Activated T-helper 1 cell treated with anti-CD3 and anti-CD28 coated beads, Interleukin-12 subunit alpha, Interleukin-12 subunit beta, Interleukin-2, Interleukin-4 antibody, amounts not matched to agents 30 ng/mL and 10 ng/mL and 1 ng/mL, durations not matched to agents 14 hours and 24 hours and 36 hours (primary cell): ENCODE measurements around the gene UXS1. TPM values are rescaled to one million over a fixed set of nuclear protein-coding genes. Genes with fewer than 3 reads are reported as not detected.

Experiments used
- DNase-seq: peaks from one replicate; pipeline ENCODE4 v3.0.0; 2021; ENCODE audit warnings: low spot score
- H3K27ac Mint-ChIP-seq: one replicate; pipeline ENCODE4 v1.8.0; 2021; ENCODE audit warnings: mild to moderate bottlenecking, mixed read lengths
- H3K27me3 Mint-ChIP-seq: one replicate; pipeline ENCODE4 v1.8.0; 2022; ENCODE audit warnings: mild to moderate bottlenecking, moderate library complexity, mixed read lengths; ENCODE audit not compliant: insufficient read depth
- H3K36me3 Mint-ChIP-seq: one replicate; pipeline ENCODE4 v1.8.0; 2021; ENCODE audit warnings: low read depth, mixed read lengths
- H3K4me1 Mint-ChIP-seq: one replicate; pipeline ENCODE4 v1.8.0; 2021; ENCODE audit warnings: low read depth, mixed read lengths
- H3K4me3 Mint-ChIP-seq: one replicate; pipeline ENCODE4 v1.8.0; 2021; ENCODE audit warnings: mild to moderate bottlenecking, moderate library complexity, mixed read lengths
- H3K9me3 Mint-ChIP-seq: one replicate; pipeline ENCODE4 v1.8.0; 2021; ENCODE audit warnings: mixed read lengths
- intact Hi-C: fragments of 100-400 bp; cut with micrococcal nuclease; formaldehyde crosslinking; loops from one replicate; pipeline ENCODE4 v1.15.1; 2024
- total RNA-seq: library from RNA; stranded (reverse); gene quantifications from 2 replicates; pipeline ENCODE4 v1.2.3, GENCODE V29; 2022

Gene UXS1
- total RNA-seq, 1 donor from 2014 or later, result 36.7 TPM

- Mint-ChIP-seq H3K9me3 (no peaks in the 10 kb centered on the region), H3K4me1 (peaks cover 43% of the 10 kb centered on the region), H3K27me3 (no peaks in the 10 kb centered on the region), H3K36me3 (peaks cover 21% of the 10 kb centered on the region), H3K4me3 (no peak overlapping the region), H3K27ac (no peak overlapping the region)
- intact Hi-C loops, result no loop called here
- DNase-seq, result no peak
Measured at GRCh38 chr2:106184857-106185256, 9.2 kb downstream of the UXS1 start.

- no peaks in the 10 kb centered on the region for H3K9me3 Mint-ChIP-seq
- intact Hi-C loops, result no loop called here
Measured at GRCh38 chr2:106184394-106184793, 9.7 kb downstream of the UXS1 start.

GRCh38 chr2:106183101-106183696 is 10.9 kb downstream of the UXS1 start:
- no peak overlapping the region for H3K27ac Mint-ChIP-seq

More at GRCh38 chr2:106184394-106184793, 9.7 kb downstream of the UXS1 start:
- Mint-ChIP-seq H3K36me3 (peaks cover 18% of the 10 kb centered on the region), H3K4me1 (peaks cover 39% of the 10 kb centered on the region), H3K4me3 (no peak overlapping the region), H3K27ac (no peak overlapping the region), H3K27me3 (no peaks in the 10 kb centered on the region)
- no peak for DNase-seq

GRCh38 chr2:106181064-106181463 is 13.0 kb downstream of the UXS1 start:
- Mint-ChIP-seq H3K4me3 (no peak overlapping the region), H3K9me3 (no peaks in the 10 kb centered on the region), H3K4me1 (peaks cover 28% of the 10 kb centered on the region), H3K27ac (no peak overlapping the region), H3K27me3 (no peaks in the 10 kb centered on the region), H3K36me3 (peaks cover 18% of the 10 kb centered on the region)
- intact Hi-C loops, result no loop called here
- no peak for DNase-seq

More at GRCh38 chr2:106183101-106183696, 10.9 kb downstream of the UXS1 start:
- no peaks in the 10 kb centered on the region for H3K27me3 Mint-ChIP-seq
- peaks cover 18% of the 10 kb centered on the region for H3K36me3 Mint-ChIP-seq
- no peak for DNase-seq
- H3K4me3 Mint-ChIP-seq, result no peak overlapping the region
- intact Hi-C loops, result no loop called here
- no peaks in the 10 kb centered on the region for H3K9me3 Mint-ChIP-seq
- peaks cover 27% of the 10 kb centered on the region for H3K4me1 Mint-ChIP-seq

GRCh38 chr2:106180602-106181001 is 13.5 kb downstream of the UXS1 start:
- H3K27me3 Mint-ChIP-seq, result no peaks in the 10 kb centered on the region
- peaks cover 16% of the 10 kb centered on the region for H3K36me3 Mint-ChIP-seq
- no peak overlapping the region for H3K27ac Mint-ChIP-seq
- peaks cover 25% of the 10 kb centered on the region for H3K4me1 Mint-ChIP-seq
- DNase-seq, result no peak
- H3K9me3 Mint-ChIP-seq, result no peaks in the 10 kb centered on the region
- intact Hi-C loops, result no loop called here
- H3K4me3 Mint-ChIP-seq, result no peak overlapping the region

GRCh38 chr2:106178716-106179115 is 15.4 kb downstream of the UXS1 start:
- DNase-seq, result no peak
- peaks cover 11% of the 10 kb centered on the region for H3K4me1 Mint-ChIP-seq
- no peaks in the 10 kb centered on the region for H3K9me3 Mint-ChIP-seq
- H3K36me3 Mint-ChIP-seq, result peaks cover 11% of the 10 kb centered on the region
- H3K27ac Mint-ChIP-seq, result no peak overlapping the region
- no peaks in the 10 kb centered on the region for H3K27me3 Mint-ChIP-seq
- H3K4me3 Mint-ChIP-seq, result no peak overlapping the region
- intact Hi-C loops, result no loop called here

- no peak for DNase-seq
- Mint-ChIP-seq H3K9me3 (no peaks in the 10 kb centered on the region), H3K4me3 (no peak overlapping the region), H3K4me1 (peaks cover 5% of the 10 kb centered on the region), H3K27me3 (no peaks in the 10 kb centered on the region), H3K27ac (no peak overlapping the region), H3K36me3 (peaks cover 11% of the 10 kb centered on the region)
- intact Hi-C loops, result no loop called here
Measured at GRCh38 chr2:106177581-106177980, 16.5 kb downstream of the UXS1 start.

GRCh38 chr2:106176446-106177099 is 17.5 kb downstream of the UXS1 start:
- no peak for DNase-seq
- intact Hi-C loops, result no loop called here
- Mint-ChIP-seq H3K27ac (no peak overlapping the region), H3K4me3 (no peak overlapping the region), H3K4me1 (peaks cover 5% of the 10 kb centered on the region), H3K36me3 (peaks cover 10% of the 10 kb centered on the region), H3K27me3 (no peaks in the 10 kb centered on the region), H3K9me3 (no peaks in the 10 kb centered on the region)

GRCh38 chr2:106175086-106175850 is 18.8 kb downstream of the UXS1 start:
- Mint-ChIP-seq H3K27me3 (no peaks in the 10 kb centered on the region), H3K4me3 (no peak overlapping the region), H3K36me3 (peaks cover 10% of the 10 kb centered on the region), H3K4me1 (peaks cover 5% of the 10 kb centered on the region), H3K27ac (no peak overlapping the region), H3K9me3 (no peaks in the 10 kb centered on the region)
- intact Hi-C loops, result no loop called here
- no peak for DNase-seq

- Mint-ChIP-seq H3K36me3 (peaks cover 7% of the 10 kb centered on the region), H3K27me3 (no peaks in the 10 kb centered on the region), H3K27ac (no peak overlapping the region), H3K9me3 (no peaks in the 10 kb centered on the region), H3K4me1 (peaks cover 6% of the 10 kb centered on the region), H3K4me3 (no peak overlapping the region)
- intact Hi-C loops, result no loop called here
- no peak for DNase-seq
Measured at GRCh38 chr2:106174056-106174455, 20.0 kb downstream of the UXS1 start.

- intact Hi-C loops, result no loop called here
- Mint-ChIP-seq H3K36me3 (peaks cover 4% of the 10 kb centered on the region), H3K27me3 (no peaks in the 10 kb centered on the region), H3K4me1 (peaks cover 10% of the 10 kb centered on the region), H3K9me3 (no peaks in the 10 kb centered on the region), H3K27ac (no peak overlapping the region), H3K4me3 (no peak overlapping the region)
- DNase-seq, result no peak
Measured at GRCh38 chr2:106172649-106173048, 21.5 kb downstream of the UXS1 start.

GRCh38 chr2:106168657-106169056 is 25.4 kb downstream of the UXS1 start:
- Mint-ChIP-seq H3K27me3 (no peaks in the 10 kb centered on the region), H3K4me1 (peaks cover 39% of the 10 kb centered on the region), H3K36me3 (peaks cover 11% of the 10 kb centered on the region), H3K9me3 (no peaks in the 10 kb centered on the region), H3K4me3 (no peak overlapping the region), H3K27ac (no peak overlapping the region)
- intact Hi-C loops, result no loop called here
- DNase-seq, result no peak

GRCh38 chr2:106167067-106167466 is 27.0 kb downstream of the UXS1 start:
- Mint-ChIP-seq H3K27ac (no peak overlapping the region), H3K36me3 (peaks cover 18% of the 10 kb centered on the region), H3K9me3 (no peaks in the 10 kb centered on the region), H3K4me1 (peaks cover 43% of the 10 kb centered on the region), H3K27me3 (no peaks in the 10 kb centered on the region), H3K4me3 (no peak overlapping the region)
- intact Hi-C loops, result no loop called here
- no peak for DNase-seq
